K562 (cell line): ENCODE measurements around the gene TFCP2L1. TPM values are rescaled to one million over a fixed set of nuclear protein-coding genes. Genes with fewer than 3 reads are reported as not detected.

Experiments
- ATAC-seq: fragments of 200-7000 bp; cut with Tn5 transposase; 3 replicates; pipeline ENCODE4 v1.9.1; 2020; ENCODE audit warnings: moderate library complexity
- BruUV-seq: library from RNA; stranded (reverse); fragments of 400-500 nt; replicated peaks from 2 replicates; lab custom pipeline; 2021; lab: Mats Ljungman, UMichigan
- CTCF ChIA-PET: fragments of 300-600 bp; formaldehyde crosslinking; extraction: SDS; loops from one replicate; lab custom pipeline; 2021; ENCODE audit warnings: low intra/inter-chr PET ratio; lab: Yijun Ruan, JAX
- POLR2A ChIA-PET: fragments of 300-600, 350-650 bp; sonication (Branson Sonifier 250); formaldehyde crosslinking; extraction: SDS; loops from one replicate; lab custom pipeline; 2021; ENCODE audit warnings: antibody characterized with exemption, inconsistent platforms; lab: Yijun Ruan, JAX
- DNase-seq, 4 experiments: peaks; one replicate each; pipeline versions ENCODE4 v3.0.0 to v3.0.0-alpha.2; 2011 to 2018; ENCODE audit warnings: low spot score in 3 of 4, mixed read lengths in 3 of 4; ENCODE audit errors: extremely low read depth in 1 of 4
- FAIRE-seq: peaks from 2 replicates; lab custom pipeline; 2011; peaks lifted over from hg19 to GRCh38; lab: Jason Lieb, UNC
- H2AFZ ChIP-seq: 2 replicates; pipeline ENCODE4 v1.6.0; 2011; ENCODE audit warnings: low read depth, low read length, control low read depth, inconsistent platforms
- H3K27ac ChIP-seq: fragments of 200-600 bp; 3 replicates; pipeline ENCODE4 v1.8.0; 2011; ENCODE audit warnings: low read depth, mild to moderate bottlenecking, control low read depth, inconsistent platforms, low read length, moderate library complexity, mixed read lengths; ENCODE audit errors: extremely low read depth
- H3K27me3 ChIP-seq, 2 experiments: fragments of 300-600 bp in 1 of 2; 2 replicates in 1 of 2; 3 replicates in 1 of 2; pipeline versions ENCODE4 v1.6.0 to v1.8.0; 2011; ENCODE audit warnings: inconsistent platforms in 2 of 2, low read length in 2 of 2, mild to moderate bottlenecking in 1 of 2, mixed read lengths in 1 of 2, moderate library complexity in 1 of 2; ENCODE audit not compliant: control insufficient read depth in 2 of 2, insufficient read depth in 2 of 2
- H3K36me3 ChIP-seq: fragments of 300-600 bp; 3 replicates; pipeline ENCODE4 v1.8.0; 2011; ENCODE audit warnings: mild to moderate bottlenecking, low read length, inconsistent platforms; ENCODE audit not compliant: control insufficient read depth, insufficient read depth
- H3K4me1 ChIP-seq, 2 experiments: fragments of 200-600 bp in 1 of 2; replicated peaks in 1 of 2; 2 replicates in 1 of 2; 3 replicates in 1 of 2; pipeline versions ENCODE4 v1.5.1 to v1.8.0; 2011; ENCODE audit warnings: inconsistent platforms in 2 of 2, low read length in 2 of 2, mild to moderate bottlenecking in 1 of 2, mixed read lengths in 1 of 2, moderate library complexity in 1 of 2; ENCODE audit not compliant: control insufficient read depth in 2 of 2, insufficient read depth in 2 of 2
- H3K4me2 ChIP-seq: 2 replicates; pipeline ENCODE4 v1.6.1; 2011; ENCODE audit warnings: low read length, control low read depth, inconsistent platforms, mixed read lengths; ENCODE audit not compliant: insufficient read depth
- H3K4me3 ChIP-seq: fragments of 200-600 bp; sonication (generic), shearing (Covaris generic); 2 replicates; pipeline ENCODE4 v1.5.1; 2016; ENCODE audit warnings: control low read depth, inconsistent platforms
- H3K79me2 ChIP-seq: fragments of 200-600 bp; 3 replicates; pipeline ENCODE4 v1.8.0; 2011; ENCODE audit warnings: low read length, inconsistent platforms; ENCODE audit not compliant: control insufficient read depth, insufficient read depth
- H3K9ac ChIP-seq, 2 experiments: 2 replicates each; pipeline versions ENCODE4 v1.6.0 to v1.6.1; 2011; ENCODE audit warnings: low read depth in 2 of 2, low read length in 2 of 2, control low read depth in 1 of 2, inconsistent platforms in 1 of 2, mild to moderate bottlenecking in 1 of 2, mixed read lengths in 1 of 2; ENCODE audit not compliant: insufficient read depth in 1 of 2
- H3K9me1 ChIP-seq: one replicate; pipeline ENCODE4 v1.6.0; 2011; ENCODE audit warnings: inconsistent platforms, mild to moderate bottlenecking, low read length, moderate library complexity; ENCODE audit not compliant: control insufficient read depth, insufficient read depth
- H3K9me3 ChIP-seq: replicated peaks from 2 replicates; pipeline ENCODE4 v1.5.1; 2011; ENCODE audit warnings: low read depth, low read length, inconsistent platforms; ENCODE audit not compliant: control insufficient read depth, insufficient read depth
- H4K20me1 ChIP-seq: replicated peaks from 2 replicates; pipeline ENCODE4 v1.6.1; 2011; ENCODE audit warnings: low read length, inconsistent platforms, mixed read lengths; ENCODE audit not compliant: control insufficient read depth, insufficient read depth
- ELF4 ChIP-seq: fragments of 450-650 bp; formaldehyde crosslinking; IDR thresholded peaks from 2 replicates; pipeline ENCODE4 v1.4.0; 2022; ENCODE audit warnings: missing genetic modification characterization
- FOXM1 ChIP-seq, 2 experiments: fragments of 450-650 bp in 1 of 2; sonication (generic) in 1 of 2; formaldehyde crosslinking in 1 of 2; IDR thresholded peaks; 2 replicates each; pipeline versions ENCODE4 v1.6.1 to v1.9.0; 2017 to 2022; ENCODE audit warnings: low read depth in 2 of 2, mild to moderate bottlenecking in 2 of 2, missing genetic modification reagents in 1 of 2, moderate library complexity in 1 of 2
- GTF2A2 ChIP-seq: IDR thresholded peaks from 2 replicates; pipeline ENCODE4 v1.6.1; 2016; ENCODE audit warnings: mild to moderate bottlenecking, missing genetic modification characterization, missing compliant biosample characterization
- RBBP5 ChIP-seq: fragments of 200-600 bp; sonication (generic); IDR thresholded peaks from 2 replicates; pipeline ENCODE4 v1.6.1; 2012; ENCODE audit warnings: borderline replicate concordance, mild to moderate bottlenecking, low read length, control low read depth, inconsistent platforms; ENCODE audit not compliant: insufficient read depth, poor library complexity, severe bottlenecking
- SIX5 ChIP-seq, 2 experiments: IDR thresholded peaks; 2 replicates each; pipeline ENCODE4 v1.6.1; 2011; ENCODE audit warnings: low read length in 2 of 2, borderline replicate concordance in 1 of 2, low read depth in 1 of 2, mild to moderate bottlenecking in 1 of 2, moderate library complexity in 1 of 2; ENCODE audit not compliant: insufficient read depth in 1 of 2
- TBL1XR1 ChIP-seq, 2 experiments: IDR thresholded peaks; 2 replicates each; pipeline ENCODE4 v1.6.1; 2012; ENCODE audit warnings: improper control_type of control experiment in 2 of 2, low read length in 2 of 2, mild to moderate bottlenecking in 1 of 2
- ZBED1 ChIP-seq: IDR thresholded peaks from 2 replicates; pipeline ENCODE4 v1.6.1; 2014
- ZFP30 ChIP-seq: fragments of 250-450 bp; sonication (Bioruptor Pico); IDR thresholded peaks from 2 replicates; pipeline ENCODE4 v1.8.0; 2022; ENCODE audit warnings: moderate library complexity, mild to moderate bottlenecking, inconsistent platforms, borderline replicate concordance
- ZNF586 ChIP-seq: fragments of 450-650 bp; formaldehyde crosslinking; conservative IDR thresholded peaks from 2 replicates; pipeline ENCODE4 v1.4.0; 2020; ENCODE audit warnings: mild to moderate bottlenecking, moderate library complexity
- WGBS: fragments of 100-300 bp; shearing (Covaris generic); methylation state at CpG from one replicate; pipeline ENCODE4 v1.1.6; 2016; ENCODE audit warnings: low coverage, mixed read lengths; ENCODE audit not compliant: insufficient coverage; ENCODE audit errors: missing lambda C conversion rate; 5-methylcytosine and 5-hydroxymethylcytosine counted together
- in situ Hi-C: fragments of 300-500 bp; cut with MboI; formaldehyde crosslinking; loops from 4 replicates; pipeline ENCODE4 v1.15.0; 2018; ENCODE audit warnings: inconsistent platforms, mixed read lengths
- intact Hi-C: fragments of 100-400 bp; cut with micrococcal nuclease; formaldehyde crosslinking; loops from 2 replicates; pipeline ENCODE4 v1.14.2; 2022
- polyA plus RNA-seq, 8 experiments: library from polyadenylated mRNA; depleted of rRNA in 4 of 8; stranded (reverse) in 5 of 8; unstranded in 3 of 8; fragments of >200 nt; fragmentation: Nextera tagmentation in 2 of 8; fragmentation: Illumina TruSeq in 1 of 8; extraction: Ambion mirVana in 2 of 8; extraction: Trizol in 1 of 8; gene quantifications; 2 replicates each; pipeline versions ENCODE4 v1.2.1 to v1.2.3, GENCODE V29; 2011 to 2014; ENCODE audit warnings: inconsistent platforms in 1 of 8, missing spikeins in 1 of 8
- total RNA-seq, 7 experiments: library from RNA; depleted of rRNA in 6 of 7; stranded (reverse); fragments of >200 nt in 6 of 7; fragmentation: Illumina TruSeq in 2 of 7; extraction: Trizol in 2 of 7; gene quantifications; 2 replicates each; pipeline versions ENCODE4 v1.2.1 to v1.2.3, GENCODE V29; 2011 to 2021; ENCODE audit warnings: low replicate concordance in 1 of 7
- TF ChIP-seq, protein P1 (sequence below): sonication (generic); formaldehyde crosslinking; IDR thresholded peaks from 2 replicates; pipeline ENCODE4 v1.9.0; 2022; ENCODE audit warnings: mild to moderate bottlenecking, missing genetic modification reagents

TFCP2L1 gene
- total and polyA plus RNA-seq, 9 of the 15 experiments (the other 6 are each of a cell fraction or from before 2014, with no cell fraction given), result 0.08 to 1.00 (median 0.42) TPM

DNA sequence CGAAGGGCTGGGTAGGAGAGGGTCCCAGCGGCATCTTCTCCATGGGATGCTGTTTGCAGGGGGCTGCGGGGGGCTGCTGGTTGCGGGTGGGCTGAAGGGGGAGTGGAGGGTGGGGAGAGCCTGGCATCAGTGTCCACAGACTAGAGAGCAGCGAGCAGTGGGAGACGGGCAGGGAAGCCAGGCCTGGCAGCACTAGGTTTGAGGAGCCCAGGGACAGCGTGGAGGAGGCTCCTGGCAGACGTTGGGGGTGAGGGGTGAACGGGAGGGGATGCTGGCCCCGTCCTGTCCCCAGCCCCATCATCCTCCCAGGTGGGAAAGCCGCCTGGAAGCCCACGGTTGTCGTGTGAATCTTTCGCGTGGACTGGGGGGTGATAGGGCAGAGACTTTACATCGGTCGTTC, 48.2 kb upstream of the TFCP2L1 start:
- Histone ChIP-seq H2AFZ (no peak overlapping the region), H3K27me3 (peaks cover 27 to 59% of the 10 kb centered on the region in 2 experiments), H3K4me2 (no peak overlapping the region), H3K79me2 (no peaks in the 10 kb centered on the region), H3K9me3 (no peaks in the 10 kb centered on the region), H3K4me3 (no peak overlapping the region), H3K9me1 (no peaks in the 10 kb centered on the region), H4K20me1 (0 out of 2 replicates have a peak, but pooled peaks cover 5% of the 10 kb centered on the region), H3K4me1 (peaks cover 0 to 5% of the 10 kb centered on the region in 2 experiments; a peak in 1 of 5 replicates), H3K27ac (no peak overlapping the region), H3K9ac (no peak overlapping the region), H3K36me3 (no peaks in the 10 kb centered on the region; the same call in 2 of the 3 replicates)
- WGBS, result 3% methylated on average over 12 of the region's 17 CpGs
- POLR2A ChIA-PET, result interaction anchor here (1.2 kb wide), 1 partner anchor 11 kb away, joined by 3 read pairs; no protein-coding TSS in a partner anchor
- intact Hi-C loops, result no loop called here
- in situ Hi-C loops, result loop anchor here (25.0 kb wide), 1 partner anchor 646 kb away; no protein-coding TSS in a partner anchor
- ATAC-seq (no peak), DNase-seq (no peak), FAIRE-seq (no peak)
- no TSS peak for BruUV-seq
- TF ChIP-seq GTF2A2 (tag) (no peak), RBBP5 (no peak), ELF4 (CRISPR knock-in tag) (no peak), FOXM1 (IDR thresholded peaks at IDR 0.05; ENCODE audit: low read depth) (no peak), FOXM1 (CRISPR knock-in tag; IDR thresholded peaks at IDR 0.05; ENCODE audit: low read depth) (no peak), SIX5 (IDR thresholded peaks at IDR 0.05; ENCODE audit: borderline replicate concordance in 1 of 2, insufficient read depth in 1 of 2, low read depth in 1 of 2, low read length in 2 of 2) (no peak), ZBED1 (no peak), TBL1XR1 (IDR thresholded peaks at IDR 0.05; ENCODE audit: low read length in 2 of 2) (no peak), ZNF586 (CRISPR knock-in tag) (no peak), ZFP30 (CRISPR knock-in tag) (no peak)
- TF ChIP-seq, protein P1, sequence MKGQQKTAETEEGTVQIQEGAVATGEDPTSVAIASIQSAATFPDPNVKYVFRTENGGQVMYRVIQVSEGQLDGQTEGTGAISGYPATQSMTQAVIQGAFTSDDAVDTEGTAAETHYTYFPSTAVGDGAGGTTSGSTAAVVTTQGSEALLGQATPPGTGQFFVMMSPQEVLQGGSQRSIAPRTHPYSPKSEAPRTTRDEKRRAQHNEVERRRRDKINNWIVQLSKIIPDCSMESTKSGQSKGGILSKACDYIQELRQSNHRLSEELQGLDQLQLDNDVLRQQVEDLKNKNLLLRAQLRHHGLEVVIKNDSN (CRISPR knock-in tag), result no peak
- CTCF ChIA-PET, result no interaction called here
